OCI-LY1 (cell line): ENCODE measurements around the gene INIP.

ENCODE experiments used
- EZH2 ChIP-seq: fragments of 200-600 bp; sonication (generic), shearing (Covaris generic); IDR thresholded peaks from 2 replicates; pipeline ENCODE4 v1.8.0; 2017; ENCODE audit warnings: borderline replicate concordance, mixed run types, mild to moderate bottlenecking, antibody characterized with exemption, low read length, moderate library complexity, mixed read lengths
- TF ChIP-seq, protein P1 (sequence below): fragments of 200-600 bp; sonication (generic), shearing (Covaris generic); IDR thresholded peaks from 2 replicates; pipeline ENCODE4 v1.5.1; 2017; ENCODE audit warnings: mild to moderate bottlenecking, antibody characterized with exemption, low read length, moderate library complexity, mixed read lengths

DNA sequence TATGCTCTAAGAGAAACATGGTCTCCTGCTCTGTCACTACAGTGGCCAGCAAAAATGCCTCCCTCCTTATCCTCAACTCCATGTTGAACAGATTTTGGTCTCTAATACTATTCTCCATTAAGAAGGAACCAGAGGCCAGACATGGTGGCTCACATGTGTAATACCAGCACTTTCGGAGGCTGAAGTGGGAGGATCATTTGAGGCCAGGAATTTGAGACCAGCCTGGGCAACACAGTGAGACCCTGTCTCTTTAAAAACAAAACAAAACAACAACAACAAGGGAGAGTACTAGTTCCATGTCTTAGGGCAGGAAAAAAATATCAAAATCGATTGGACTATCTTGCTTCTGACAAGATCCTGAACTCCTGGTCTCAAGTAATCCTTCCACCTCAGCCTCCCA, 14.6 kb downstream of the INIP start:
- TF ChIP-seq, protein P1, sequence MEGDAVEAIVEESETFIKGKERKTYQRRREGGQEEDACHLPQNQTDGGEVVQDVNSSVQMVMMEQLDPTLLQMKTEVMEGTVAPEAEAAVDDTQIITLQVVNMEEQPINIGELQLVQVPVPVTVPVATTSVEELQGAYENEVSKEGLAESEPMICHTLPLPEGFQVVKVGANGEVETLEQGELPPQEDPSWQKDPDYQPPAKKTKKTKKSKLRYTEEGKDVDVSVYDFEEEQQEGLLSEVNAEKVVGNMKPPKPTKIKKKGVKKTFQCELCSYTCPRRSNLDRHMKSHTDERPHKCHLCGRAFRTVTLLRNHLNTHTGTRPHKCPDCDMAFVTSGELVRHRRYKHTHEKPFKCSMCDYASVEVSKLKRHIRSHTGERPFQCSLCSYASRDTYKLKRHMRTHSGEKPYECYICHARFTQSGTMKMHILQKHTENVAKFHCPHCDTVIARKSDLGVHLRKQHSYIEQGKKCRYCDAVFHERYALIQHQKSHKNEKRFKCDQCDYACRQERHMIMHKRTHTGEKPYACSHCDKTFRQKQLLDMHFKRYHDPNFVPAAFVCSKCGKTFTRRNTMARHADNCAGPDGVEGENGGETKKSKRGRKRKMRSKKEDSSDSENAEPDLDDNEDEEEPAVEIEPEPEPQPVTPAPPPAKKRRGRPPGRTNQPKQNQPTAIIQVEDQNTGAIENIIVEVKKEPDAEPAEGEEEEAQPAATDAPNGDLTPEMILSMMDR = no peak
- no peak for TF ChIP-seq EZH2
